CD14-positive monocyte (primary cell): Measurements from ENCODE around the gene CHURC1. TPM values are rescaled to one million over a fixed set of nuclear protein-coding genes. Genes with fewer than 3 reads are reported as not detected.
A peak's percentile ranks its signal among the peaks of the same experiment; 100 is the strongest.

ENCODE experiments used
- DNase-seq, 3 donors: peaks; one replicate each; pipeline ENCODE4 v3.0.0-alpha.2; 2011 to 2022
- H2AFZ ChIP-seq: 2 replicates; pipeline ENCODE4 v1.6.0; 2012; ENCODE audit warnings: mild to moderate bottlenecking, low read depth, low read length, inconsistent platforms; ENCODE audit not compliant: insufficient read depth, poor library complexity, severe bottlenecking
- H3K27ac ChIP-seq, 2 donors: 1 replicate in 1 of 2; 2 replicates in 1 of 2; pipeline ENCODE4 v1.5.1; 2012 to 2013; ENCODE audit warnings: low read length in 2 of 2, control low read depth in 1 of 2, inconsistent platforms in 1 of 2, low read depth in 1 of 2, mild to moderate bottlenecking in 1 of 2
- H3K27me3 ChIP-seq, 2 donors: one replicate each; pipeline versions ENCODE4 v1.6.0 to v1.6.1; 2011 to 2013; ENCODE audit warnings: low read length in 2 of 2; ENCODE audit not compliant: control insufficient read depth in 2 of 2, insufficient read depth in 2 of 2
- H3K36me3 ChIP-seq, 2 donors: replicated peaks in 1 of 2; 1 replicate in 1 of 2; 2 replicates in 1 of 2; pipeline versions ENCODE4 v1.5.1 to v1.6.1; 2012 to 2013; ENCODE audit warnings: low read length in 2 of 2, control low read depth in 1 of 2, inconsistent platforms in 1 of 2, mild to moderate bottlenecking in 1 of 2; ENCODE audit not compliant: insufficient read depth in 2 of 2, control insufficient read depth in 1 of 2
- H3K4me1 ChIP-seq, 2 donors: 1 replicate in 1 of 2; 2 replicates in 1 of 2; pipeline versions ENCODE4 v1.5.1 to v1.6.1; 2012 to 2013; ENCODE audit warnings: low read length in 2 of 2, control low read depth in 1 of 2, inconsistent platforms in 1 of 2, mild to moderate bottlenecking in 1 of 2, moderate library complexity in 1 of 2; ENCODE audit not compliant: insufficient read depth in 2 of 2, control insufficient read depth in 1 of 2
- H3K4me2 ChIP-seq: replicated peaks from 2 replicates; pipeline ENCODE3; 2012; ENCODE audit warnings: low read length, moderate library complexity, mild to moderate bottlenecking; ENCODE audit not compliant: poor library complexity, severe bottlenecking; ENCODE audit errors: extremely low read depth
- H3K4me3 ChIP-seq, 3 experiments: fragments of 200-600 bp in 1 of 3; sonication (generic) in 1 of 3; replicated peaks in 1 of 3; 1 replicate in 2 of 3; 2 replicates in 1 of 3; pipeline ENCODE4 v1.5.1; 2011 to 2013; ENCODE audit warnings: low read length in 3 of 3, mild to moderate bottlenecking in 3 of 3, control low read depth in 2 of 3, low read depth in 2 of 3, inconsistent platforms in 1 of 3, moderate library complexity in 1 of 3
- H3K79me2 ChIP-seq: 2 replicates; pipeline ENCODE4 v1.6.0; 2012; ENCODE audit warnings: mild to moderate bottlenecking, control low read depth, inconsistent platforms, low read length, moderate library complexity; ENCODE audit not compliant: insufficient read depth
- H3K9ac ChIP-seq: 2 replicates; pipeline ENCODE4 v1.6.0; 2017; ENCODE audit warnings: low read length, mild to moderate bottlenecking; ENCODE audit not compliant: insufficient read depth, poor library complexity, severe bottlenecking
- H3K9me3 ChIP-seq, 2 donors: replicated peaks in 1 of 2; 1 replicate in 1 of 2; 2 replicates in 1 of 2; pipeline versions ENCODE4 v1.5.1 to v1.6.1; 2012 to 2013; ENCODE audit warnings: low read length in 2 of 2, control low read depth in 1 of 2; ENCODE audit not compliant: control insufficient read depth in 1 of 2, insufficient read depth in 1 of 2
- H4K20me1 ChIP-seq: 2 replicates; pipeline ENCODE4 v1.6.0; 2012; ENCODE audit warnings: mild to moderate bottlenecking, low read length, control low read depth, moderate library complexity; ENCODE audit not compliant: insufficient read depth
- H3K27ac Mint-ChIP-seq, 7 donors: one replicate each; pipeline ENCODE4 v1.8.0; 2020; ENCODE audit warnings: mild to moderate bottlenecking in 7 of 7, mixed read lengths in 7 of 7, moderate library complexity in 6 of 7, inconsistent platforms in 2 of 7
- H3K27me3 Mint-ChIP-seq, 3 donors: one replicate each; pipeline ENCODE4 v1.8.0; 2021 to 2022; ENCODE audit warnings: low read depth in 3 of 3, mild to moderate bottlenecking in 3 of 3, mixed read lengths in 3 of 3, moderate library complexity in 3 of 3, inconsistent platforms in 1 of 3
- H3K36me3 Mint-ChIP-seq, 2 donors: one replicate each; pipeline ENCODE4 v1.8.0; 2020; ENCODE audit warnings: mixed read lengths in 2 of 2, inconsistent platforms in 1 of 2, mild to moderate bottlenecking in 1 of 2
- H3K4me1 Mint-ChIP-seq: one replicate; pipeline ENCODE4 v1.8.0; 2020; ENCODE audit warnings: mild to moderate bottlenecking, mixed read lengths
- H3K4me3 Mint-ChIP-seq, 2 donors: one replicate each; pipeline ENCODE4 v1.8.0; 2020; ENCODE audit warnings: mild to moderate bottlenecking in 2 of 2, mixed read lengths in 2 of 2, moderate library complexity in 1 of 2
- H3K9me3 Mint-ChIP-seq, 7 donors: one replicate each; pipeline ENCODE4 v1.8.0; 2020 to 2022; ENCODE audit warnings: mixed read lengths in 7 of 7, mild to moderate bottlenecking in 6 of 7, moderate library complexity in 6 of 7, inconsistent platforms in 2 of 7
- CTCF ChIP-seq: fragments of 200-600 bp; IDR thresholded peaks from one replicate; pipeline ENCODE4 v1.8.0; 2022; ENCODE audit warnings: antibody characterized with exemption, mild to moderate bottlenecking
- WGBS: methylation state at CpG from one replicate; pipeline ENCODE4 v1.1.5; 2013; ENCODE audit warnings: missing lambda C conversion rate; ENCODE audit not compliant: insufficient coverage; 5-methylcytosine and 5-hydroxymethylcytosine counted together
- intact Hi-C, 2 donors: fragments of 100-400 bp; cut with micrococcal nuclease; formaldehyde crosslinking; loops; one replicate each; pipeline versions ENCODE4 v1.15.0 to v1.15.1; 2023
- polyA plus RNA-seq, 3 donors: library from polyadenylated mRNA; depleted of rRNA in 1 of 3; unstranded in 2 of 3; stranded (reverse) in 1 of 3; fragments of 300-500 nt in 2 of 3; fragments of >200 nt in 1 of 3; fragmentation: Illumina TruSeq in 2 of 3; gene quantifications; 1 replicate in 2 of 3; 2 replicates in 1 of 3; pipeline ENCODE4 v1.2.3, GENCODE V29; 2012 to 2021

The CHURC1 gene
- polyA plus RNA-seq, 3 donors = 31.1 to 98.3 (median 81.2) TPM

DNA sequence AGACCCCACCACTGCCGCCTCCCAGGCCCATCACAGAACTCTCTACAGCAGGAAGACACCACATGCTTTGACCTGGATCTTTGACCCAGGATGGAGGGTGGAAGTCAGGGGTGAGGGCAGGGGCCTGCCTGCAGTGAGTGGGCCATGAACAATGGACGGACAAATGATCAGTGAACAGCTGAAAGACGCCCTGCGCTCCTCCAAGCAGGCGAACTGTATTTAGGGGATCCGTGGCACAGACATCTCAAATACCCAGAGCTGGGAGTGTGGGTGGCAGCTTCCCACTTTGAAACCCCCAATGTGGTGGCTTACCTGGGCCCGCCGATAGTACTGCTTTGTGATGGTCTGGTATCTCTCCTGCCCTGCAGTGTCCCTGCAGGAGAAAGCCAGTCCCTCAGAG lies 37.0 kb downstream of the CHURC1 start:
- Histone ChIP-seq H3K9ac (no peak overlapping the region), H3K4me3 (no peak overlapping the region), H3K4me2 (no peak overlapping the region), H4K20me1 (no peaks in the 10 kb centered on the region), H3K27ac (no peak overlapping the region), H2AFZ (no peak overlapping the region), H3K79me2 (no peaks in the 10 kb centered on the region), H3K9me3 (no peaks in the 10 kb centered on the region), H3K27me3 (no peaks in the 10 kb centered on the region), H3K36me3 (peaks cover 0 to 13% of the 10 kb centered on the region in 2 donors), H3K4me1 (no peaks in the 10 kb centered on the region)
- Mint-ChIP-seq H3K4me3 (no peak overlapping the region), H3K4me1 (no peaks in the 10 kb centered on the region), H3K27me3 (peaks cover 0 to 2% (median 0%) of the 10 kb centered on the region in 3 donors), H3K9me3 (peaks cover 0 to 1% (median 0%) of the 10 kb centered on the region in 7 donors), H3K27ac (peak overlapping the region in 1 of 7 donors; percentile 30), H3K36me3 (peaks cover 22 to 27% of the 10 kb centered on the region in 2 donors)
- WGBS = 98% methylated on average over 6 of the region's 8 CpGs
- TF ChIP-seq CTCF = no peak
- DNase-seq = no peak
- intact Hi-C loops = no loop called here

DNA sequence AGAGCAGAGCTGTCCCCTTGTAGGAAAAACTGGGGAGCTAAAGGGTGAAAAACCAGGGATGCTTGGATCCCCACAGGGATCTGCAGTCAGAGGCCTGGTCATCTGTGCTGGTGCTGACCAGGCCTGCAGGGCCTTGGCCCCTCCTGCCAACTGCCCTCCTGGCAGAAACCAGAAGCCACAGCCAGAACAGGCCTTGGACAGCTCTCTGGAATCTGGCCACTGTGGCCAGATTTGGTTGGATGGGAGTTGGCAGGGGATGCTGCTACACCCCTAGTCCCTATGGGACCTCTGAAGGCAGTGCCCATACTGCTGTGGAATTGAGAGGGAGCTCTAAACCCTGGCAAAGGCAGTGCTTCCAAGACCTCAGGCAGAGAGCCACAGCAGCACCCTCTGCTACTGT lies 37.5 kb downstream of the CHURC1 start:
- Histone ChIP-seq H3K4me3 (no peak overlapping the region), H3K4me1 (no peaks in the 10 kb centered on the region), H3K79me2 (no peaks in the 10 kb centered on the region), H3K9me3 (no peaks in the 10 kb centered on the region), H3K9ac (no peak overlapping the region), H3K27ac (no peak overlapping the region), H2AFZ (no peak overlapping the region), H3K4me2 (no peak overlapping the region), H4K20me1 (no peaks in the 10 kb centered on the region), H3K27me3 (no peaks in the 10 kb centered on the region), H3K36me3 (peaks cover 0 to 13% of the 10 kb centered on the region in 2 donors)
- no peak for DNase-seq
- intact Hi-C loops = no loop called here
- Mint-ChIP-seq H3K4me3 (no peak overlapping the region), H3K27ac (no peak overlapping the region), H3K9me3 (peaks cover 0 to 1% (median 0%) of the 10 kb centered on the region in 7 donors), H3K27me3 (peaks cover 0 to 2% (median 0%) of the 10 kb centered on the region in 3 donors), H3K36me3 (peaks cover 22 to 27% of the 10 kb centered on the region in 2 donors), H3K4me1 (no peaks in the 10 kb centered on the region)
- no peak for TF ChIP-seq CTCF
